GM10248 (cell line): ENCODE results near the gene IGSF22.

ENCODE experiments used
- CTCF ChIA-PET: fragments of 300-600 bp; sonication (Branson Sonifier 250); formaldehyde crosslinking; extraction: SDS; loops from one replicate; lab custom pipeline; 2021; ENCODE audit warnings: antibody characterized with exemption; lab: Yijun Ruan, JAX
- POLR2A ChIA-PET: fragments of 350-650 bp; sonication (Branson Sonifier 250); formaldehyde crosslinking; extraction: SDS; loops from one replicate; lab custom pipeline; 2020; ENCODE audit warnings: antibody characterized with exemption; lab: Yijun Ruan, JAX
- DNase-seq: peaks from one replicate; pipeline ENCODE4 v3.0.0; 2012; ENCODE audit errors: extremely low spot score
- TF ChIP-seq, protein P1 (sequence below): IDR thresholded peaks from 2 replicates; pipeline ENCODE4 v1.5.1; 2012; ENCODE audit warnings: mild to moderate bottlenecking, low read depth; ENCODE audit errors: extremely low read depth, missing control alignments, control extremely low read depth

Gene IGSF22

DNA sequence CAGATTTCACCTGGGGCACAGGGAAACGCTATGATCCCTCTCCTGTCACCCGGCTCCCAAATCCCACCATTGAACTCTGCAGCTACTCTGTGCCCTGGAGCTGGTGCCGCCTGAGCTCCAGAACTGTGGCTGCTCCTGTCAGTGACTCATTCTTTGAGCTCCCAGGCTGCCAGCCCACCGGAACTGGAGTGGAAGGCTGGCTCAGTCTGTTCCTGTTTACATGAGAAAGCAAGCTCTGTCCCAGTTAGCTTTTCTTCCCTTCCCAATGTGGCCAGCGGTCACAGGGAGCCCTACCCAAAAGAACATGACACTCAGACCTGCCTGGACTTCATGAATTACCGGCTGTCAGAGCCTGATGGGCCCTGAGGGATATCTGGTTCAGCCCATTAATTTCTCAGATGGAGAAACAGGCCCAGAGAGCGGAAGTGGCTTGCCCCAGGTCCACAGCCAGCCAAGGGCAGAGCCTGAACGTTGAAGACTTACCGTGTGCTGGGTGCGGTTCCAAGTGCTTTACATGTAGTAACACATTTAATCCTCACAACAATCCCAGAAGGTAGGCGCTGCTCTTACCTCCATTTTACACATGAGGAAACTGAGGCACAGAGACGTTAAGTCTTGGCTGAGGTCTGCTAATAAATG is 23.8 kb upstream of the IGSF22 start:
- CTCF ChIA-PET, result interaction anchor here (1.0 to 2.6 kb wide), 7 partner anchors 9 to 634 kb away, joined by 3 to 9 read pairs (median 5); no protein-coding TSS in a partner anchor
- POLR2A ChIA-PET, result no interaction called here
- no peak for DNase-seq

DNA sequence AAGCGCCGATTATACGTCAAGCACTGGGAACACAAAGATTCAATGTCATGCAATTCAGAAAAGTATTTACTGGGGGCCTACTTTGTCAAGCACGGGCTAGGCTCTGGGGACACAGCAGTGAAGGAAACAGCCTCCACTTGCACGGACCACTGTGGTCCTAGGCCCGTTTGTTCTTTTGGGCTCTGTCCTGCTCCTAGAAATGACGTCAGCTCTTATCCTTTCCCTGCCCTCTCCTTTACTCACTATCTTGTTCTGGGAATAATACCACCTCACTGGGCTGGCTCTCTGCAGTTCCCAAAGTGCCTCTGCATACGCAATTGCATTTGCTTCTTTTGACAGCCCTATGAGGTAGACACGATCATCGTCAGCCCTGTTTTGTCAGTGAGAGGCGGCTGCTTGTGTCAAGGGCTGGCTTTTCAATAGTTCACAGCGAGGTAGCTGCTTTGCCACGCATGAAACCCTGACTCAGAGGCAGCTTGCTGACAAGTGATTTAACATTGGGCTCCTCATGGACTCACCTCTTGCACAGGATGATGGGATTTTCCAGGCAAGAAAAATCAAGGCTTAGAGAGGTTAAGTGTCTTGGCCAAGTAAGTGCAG is 22.9 kb upstream of the IGSF22 start:
- POLR2A ChIA-PET, result interaction anchor here (0.5 kb wide), 1 partner anchor 24 kb away, joined by 3 read pairs; no protein-coding TSS in a partner anchor
- no peak for DNase-seq
- TF ChIP-seq, protein P1, sequence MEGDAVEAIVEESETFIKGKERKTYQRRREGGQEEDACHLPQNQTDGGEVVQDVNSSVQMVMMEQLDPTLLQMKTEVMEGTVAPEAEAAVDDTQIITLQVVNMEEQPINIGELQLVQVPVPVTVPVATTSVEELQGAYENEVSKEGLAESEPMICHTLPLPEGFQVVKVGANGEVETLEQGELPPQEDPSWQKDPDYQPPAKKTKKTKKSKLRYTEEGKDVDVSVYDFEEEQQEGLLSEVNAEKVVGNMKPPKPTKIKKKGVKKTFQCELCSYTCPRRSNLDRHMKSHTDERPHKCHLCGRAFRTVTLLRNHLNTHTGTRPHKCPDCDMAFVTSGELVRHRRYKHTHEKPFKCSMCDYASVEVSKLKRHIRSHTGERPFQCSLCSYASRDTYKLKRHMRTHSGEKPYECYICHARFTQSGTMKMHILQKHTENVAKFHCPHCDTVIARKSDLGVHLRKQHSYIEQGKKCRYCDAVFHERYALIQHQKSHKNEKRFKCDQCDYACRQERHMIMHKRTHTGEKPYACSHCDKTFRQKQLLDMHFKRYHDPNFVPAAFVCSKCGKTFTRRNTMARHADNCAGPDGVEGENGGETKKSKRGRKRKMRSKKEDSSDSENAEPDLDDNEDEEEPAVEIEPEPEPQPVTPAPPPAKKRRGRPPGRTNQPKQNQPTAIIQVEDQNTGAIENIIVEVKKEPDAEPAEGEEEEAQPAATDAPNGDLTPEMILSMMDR, result no peak
- CTCF ChIA-PET, result interaction anchor here (1.4 to 2.6 kb wide), 5 partner anchors 16 to 633 kb away, joined by 4 to 9 read pairs (median 7); no protein-coding TSS in a partner anchor

More for the DNA sequence above, 23.8 kb upstream of the IGSF22 start:
- TF ChIP-seq, protein P1, result no peak

DNA sequence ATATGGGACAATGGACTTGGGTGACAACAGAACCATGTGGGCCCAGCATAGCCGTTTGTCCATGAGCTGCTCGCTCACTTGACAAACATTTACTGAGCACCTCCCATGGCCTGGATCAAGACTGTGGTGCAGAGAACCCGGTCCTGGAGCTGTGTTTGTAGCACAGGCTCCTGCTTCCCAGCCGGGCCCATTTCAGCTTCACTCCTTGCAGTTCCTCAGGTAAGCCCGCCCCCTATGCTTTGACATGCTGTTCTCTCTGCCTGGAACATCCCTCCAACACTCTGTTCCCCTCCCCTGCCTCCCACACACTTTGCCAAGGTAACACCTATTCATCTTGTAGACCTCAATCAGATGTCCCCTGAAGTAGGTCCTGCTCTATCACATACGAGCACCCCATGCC is 19.3 kb upstream of the IGSF22 start:
- DNase-seq, result no peak
- POLR2A ChIA-PET, result no interaction called here
- CTCF ChIA-PET, result interaction anchor here (1.5 to 8.5 kb wide), 3 partner anchors 13 to 19 kb away, joined by 6 to 62 read pairs (median 15); no protein-coding TSS in a partner anchor
- TF ChIP-seq, protein P1, result no peak

DNA sequence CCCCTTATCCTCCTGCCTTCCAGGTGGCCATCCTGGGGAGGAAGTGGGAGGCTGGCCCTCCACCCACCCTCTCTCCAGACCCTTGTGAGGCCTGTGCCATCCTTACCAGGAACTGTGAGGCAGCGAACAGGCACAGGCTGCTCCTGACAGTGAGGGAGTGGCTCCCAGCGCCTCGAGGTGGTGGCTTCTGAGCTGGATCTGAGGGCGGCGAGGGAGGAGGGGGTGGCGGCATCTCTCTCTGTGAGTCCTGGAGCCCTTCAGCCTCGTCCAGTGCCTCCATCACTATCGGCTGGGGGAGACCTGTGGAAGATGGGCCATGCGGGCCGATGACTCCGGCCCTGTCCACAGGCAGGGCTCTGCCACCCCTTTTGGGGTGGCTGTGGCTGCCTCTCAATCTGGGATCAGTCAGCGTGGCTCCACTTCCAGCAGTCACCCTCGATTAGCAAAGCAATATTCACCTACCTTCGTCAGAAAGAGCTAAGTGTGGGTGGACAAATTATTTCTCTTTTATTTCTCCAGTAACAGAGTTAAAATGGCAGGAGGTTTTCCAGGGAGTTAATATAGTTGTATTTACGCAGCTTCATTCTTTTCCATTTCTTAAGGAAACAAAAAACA is 18.0 kb upstream of the IGSF22 start:
- no peak for DNase-seq
- CTCF ChIA-PET, result interaction anchor here (0.9 to 8.5 kb wide), 5 partner anchors 13 to 22 kb away, joined by 3 to 62 read pairs (median 6); no protein-coding TSS in a partner anchor

DNA sequence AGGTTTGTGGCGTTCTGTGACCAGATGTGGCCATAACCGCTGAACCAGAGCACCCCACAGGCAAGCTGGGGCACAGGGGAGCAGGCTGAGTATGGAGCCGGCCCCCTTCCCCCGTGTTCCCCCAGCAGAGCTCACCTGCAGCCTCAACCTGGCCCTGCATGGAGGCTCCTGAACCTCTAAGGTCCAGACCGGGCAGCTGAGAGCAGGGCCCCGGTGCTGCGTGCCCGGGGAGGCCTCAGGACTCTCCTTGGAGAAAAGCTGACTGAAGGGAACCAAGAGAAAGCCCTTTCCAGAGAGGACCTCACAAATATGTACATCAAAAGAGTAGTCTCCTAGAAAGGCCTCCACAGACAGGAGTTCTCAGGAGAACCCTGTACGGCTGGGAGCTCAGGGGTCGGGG is 17.4 kb upstream of the IGSF22 start:
- TF ChIP-seq, protein P1, result no peak
- POLR2A ChIA-PET, result no interaction called here
- CTCF ChIA-PET, result interaction anchor here (0.9 to 8.5 kb wide), 5 partner anchors 12 to 628 kb away, joined by 3 to 62 read pairs (median 13); no protein-coding TSS in a partner anchor
- no peak for DNase-seq

More for the DNA sequence above, 18.0 kb upstream of the IGSF22 start:
- POLR2A ChIA-PET, result no interaction called here
- TF ChIP-seq, protein P1, result no peak

DNA sequence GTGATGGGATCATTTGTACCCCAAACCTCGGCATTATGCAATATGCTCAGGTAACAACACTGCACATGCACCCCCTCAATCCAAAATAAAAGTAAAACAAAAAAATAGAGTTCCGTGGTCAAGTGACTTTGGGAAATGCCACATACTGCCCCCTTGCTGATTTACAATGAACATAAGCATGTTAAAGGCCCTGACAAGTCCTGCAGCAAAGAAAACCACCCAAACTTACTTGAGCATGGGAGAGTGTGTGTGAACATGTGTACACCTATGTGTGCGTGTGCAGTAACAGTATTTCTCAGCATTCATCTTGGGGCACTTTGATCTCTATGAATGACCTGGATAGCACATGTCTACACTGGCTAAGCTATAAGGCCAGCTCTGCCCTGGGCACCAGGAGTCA is 15.8 kb upstream of the IGSF22 start:
- no peak for DNase-seq
- POLR2A ChIA-PET, result no interaction called here
- TF ChIP-seq, protein P1, result no peak
- CTCF ChIA-PET, result interaction anchor here (1.0 to 8.5 kb wide), 5 partner anchors 11 to 626 kb away, joined by 3 to 62 read pairs (median 16); no protein-coding TSS in a partner anchor
